Transverse colon (tissue), 4 donors: ENCODE measurements around the gene GPX4.

ENCODE experiments used
- POLR2A ChIP-seq: fragments of 450-650 bp; IDR thresholded peaks from one replicate; pipeline ENCODE4 v1.6.1; 2016; ENCODE audit warnings: antibody characterized with exemption, mild to moderate bottlenecking, moderate library complexity
- POLR2AphosphoS5 ChIP-seq, 3 donors: sonication (generic); formaldehyde crosslinking; IDR thresholded peaks; one replicate each; pipeline ENCODE4 v1.6.1; 2016; ENCODE audit warnings: antibody characterized with exemption in 3 of 3
- TF ChIP-seq, protein P1 (sequence below), 5 experiments: fragments of 200-600 bp in 3 of 5; fragments of 450-650 bp in 2 of 5; sonication (generic) in 3 of 5; IDR thresholded peaks; 1 replicate in 2 of 5; 2 replicates in 3 of 5; pipeline ENCODE4 v1.5.1; 2016 to 2017; ENCODE audit warnings: antibody characterized with exemption in 5 of 5, inconsistent platforms in 3 of 5, mild to moderate bottlenecking in 2 of 5, moderate library complexity in 1 of 5

- TF ChIP-seq, protein P1, sequence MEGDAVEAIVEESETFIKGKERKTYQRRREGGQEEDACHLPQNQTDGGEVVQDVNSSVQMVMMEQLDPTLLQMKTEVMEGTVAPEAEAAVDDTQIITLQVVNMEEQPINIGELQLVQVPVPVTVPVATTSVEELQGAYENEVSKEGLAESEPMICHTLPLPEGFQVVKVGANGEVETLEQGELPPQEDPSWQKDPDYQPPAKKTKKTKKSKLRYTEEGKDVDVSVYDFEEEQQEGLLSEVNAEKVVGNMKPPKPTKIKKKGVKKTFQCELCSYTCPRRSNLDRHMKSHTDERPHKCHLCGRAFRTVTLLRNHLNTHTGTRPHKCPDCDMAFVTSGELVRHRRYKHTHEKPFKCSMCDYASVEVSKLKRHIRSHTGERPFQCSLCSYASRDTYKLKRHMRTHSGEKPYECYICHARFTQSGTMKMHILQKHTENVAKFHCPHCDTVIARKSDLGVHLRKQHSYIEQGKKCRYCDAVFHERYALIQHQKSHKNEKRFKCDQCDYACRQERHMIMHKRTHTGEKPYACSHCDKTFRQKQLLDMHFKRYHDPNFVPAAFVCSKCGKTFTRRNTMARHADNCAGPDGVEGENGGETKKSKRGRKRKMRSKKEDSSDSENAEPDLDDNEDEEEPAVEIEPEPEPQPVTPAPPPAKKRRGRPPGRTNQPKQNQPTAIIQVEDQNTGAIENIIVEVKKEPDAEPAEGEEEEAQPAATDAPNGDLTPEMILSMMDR (IDR thresholded peaks at IDR 0.05): no peak
- no peak for TF ChIP-seq POLR2A
- no peak for TF ChIP-seq POLR2AphosphoS5 (IDR thresholded peaks at IDR 0.05)
Observed at GRCh38 chr19:1144741-1145140, 40.9 kb downstream of the GPX4 start.
